ENCODE data around the gene CEP95.

- TF ChIP-seq CEBPB (IDR thresholded peaks at IDR 0.05; ENCODE audit: low read depth) (no peak), EZH2phosphoT487 (IDR thresholded peaks at IDR 0.05; ENCODE audit: borderline replicate concordance) (no peak), CTCF (IDR thresholded peaks at IDR 0.05 in 2 of 3, conservative IDR thresholded peaks at IDR 0.05 in 1 of 3; ENCODE audit: borderline replicate concordance in 1 of 3, insufficient read depth in 1 of 3, low read depth in 2 of 3, low read length in 2 of 3) (no peak), EZH2 (IDR thresholded peaks at IDR 0.05) (no peak)
Measured at GRCh38 chr17:64547319-64547718, 40.5 kb downstream of the CEP95 start.

Measured in HCT116 (cell line).